T-helper 1 cell treated with Interleukin-12 subunit alpha and Interleukin-12 subunit beta and Interleukin-4 antibody, amounts not matched to agents 30 ng/mL and 1 ng/mL, for 36 hours (primary cell): ENCODE results near the gene SRSF12. TPM values are rescaled to one million over a fixed set of nuclear protein-coding genes. Genes with fewer than 3 reads are reported as not detected.

Experiments used
- intact Hi-C: fragments of 100-400 bp; cut with micrococcal nuclease; formaldehyde crosslinking; loops from one replicate; pipeline ENCODE4 v1.15.1; 2024
- total RNA-seq: library from RNA; stranded (reverse); gene quantifications from 2 replicates; pipeline ENCODE4 v1.2.3, GENCODE V29; 2022

The SRSF12 gene
- total RNA-seq, 1 donor from 2014 or later = not detected

- intact Hi-C loops = no loop called here
Measured at GRCh38 chr6:89132057-89132456, 14.2 kb upstream of the SRSF12 start.

GRCh38 chr6:89131599-89131998 lies 13.7 kb upstream of the SRSF12 start:
- intact Hi-C loops = no loop called here

- intact Hi-C loops = loop anchor here (10.0 kb wide), 1 partner anchor 903 kb away; no protein-coding TSS in a partner anchor
Measured at GRCh38 chr6:89128256-89128671, 10.4 kb upstream of the SRSF12 start.

- intact Hi-C loops = loop anchor here (1.0 to 10.0 kb wide), 5 partner anchors 120 to 898 kb away; no protein-coding TSS in a partner anchor
Measured at GRCh38 chr6:89122625-89123024, 4.8 kb upstream of the SRSF12 start.

- intact Hi-C loops = loop anchor here (1.0 to 10.0 kb wide), 4 partner anchors 120 to 897 kb away; no protein-coding TSS in a partner anchor
Measured at GRCh38 chr6:89121934-89122333, 4.1 kb upstream of the SRSF12 start.

GRCh38 chr6:89120371-89120770 lies 2.5 kb upstream of the SRSF12 start:
- intact Hi-C loops = loop anchor here (10.0 kb wide), 1 partner anchor 896 kb away; no protein-coding TSS in a partner anchor

- intact Hi-C loops = no loop called here
Measured at GRCh38 chr6:89118931-89119330, 1.1 kb upstream of the SRSF12 start.

- intact Hi-C loops = loop anchor here (1.0 to 2.0 kb wide), 2 partner anchors 29 to 36 kb away; partner anchors contain the start of gene PNRC1
Measured at GRCh38 chr6:89116702-89117101, 1.2 kb downstream of the SRSF12 start.

- intact Hi-C loops = no loop called here
Measured at GRCh38 chr6:89111933-89112332, 5.9 kb downstream of the SRSF12 start.

- intact Hi-C loops = no loop called here
Measured at GRCh38 chr6:89110284-89110683, 7.6 kb downstream of the SRSF12 start.

GRCh38 chr6:89100114-89100513 lies 17.8 kb downstream of the SRSF12 start:
- intact Hi-C loops = no loop called here

- intact Hi-C loops = no loop called here
Measured at GRCh38 chr6:89098461-89098860, 19.4 kb downstream of the SRSF12 start.

GRCh38 chr6:89087881-89088280 lies 30.0 kb downstream of the SRSF12 start:
- intact Hi-C loops = no loop called here

- intact Hi-C loops = no loop called here
Measured at GRCh38 chr6:89085409-89086205, 32.3 kb downstream of the SRSF12 start.

- intact Hi-C loops = loop anchor here (5.0 kb wide), 2 partner anchors 347 to 1312 kb away; partner anchors contain the start of gene ANKRD6
Measured at GRCh38 chr6:89084954-89085353, 32.9 kb downstream of the SRSF12 start.

- intact Hi-C loops = loop anchor here (5.0 kb wide), 2 partner anchors 348 to 1313 kb away; partner anchors contain the start of gene ANKRD6
Measured at GRCh38 chr6:89084542-89084941, 33.3 kb downstream of the SRSF12 start.

- intact Hi-C loops = loop anchor here (1.0 to 5.0 kb wide), 3 partner anchors 350 to 1315 kb away; partner anchors contain the start of gene ANKRD6
Measured at GRCh38 chr6:89082486-89082891, 35.4 kb downstream of the SRSF12 start.

- intact Hi-C loops = loop anchor here (1.0 to 5.0 kb wide), 8 partner anchors 35 to 1927 kb away; partner anchors contain the start of genes ANKRD6, RRAGD, SLC35A1 and ZNF292
Measured at GRCh38 chr6:89081423-89082322, 36.2 kb downstream of the SRSF12 start.

GRCh38 chr6:89081129-89081422 lies 36.8 kb downstream of the SRSF12 start:
- intact Hi-C loops = loop anchor here (1.0 to 5.0 kb wide), 7 partner anchors 36 to 1926 kb away; partner anchors contain the start of genes ANKRD6, RRAGD, SLC35A1 and ZNF292

GRCh38 chr6:89080281-89081128 lies 37.4 kb downstream of the SRSF12 start, which contains the start of gene PNRC1:
PNRC1 (plus strand) TSS chr6:89080751; CDS start chr6:89080895, 144 bp downstream.
- intact Hi-C loops = loop anchor here (1.0 to 5.0 kb wide), 14 partner anchors 36 to 1926 kb away; partner anchors contain the start of genes AKIRIN2, ANKRD6, CASP8AP2 and LYRM2
